ENCODE data around the gene ABHD6. TPM values are rescaled to one million over a fixed set of nuclear protein-coding genes. Genes with fewer than 3 reads are reported as not detected.
A peak's percentile ranks its signal among the peaks of the same experiment; 100 is the strongest.
"Not testable (repeated sequence)": the region's sequence is repeated elsewhere in the genome, so short reads cannot be mapped to it uniquely, and the experiment has no call there.

The ABHD6 gene, protein sequence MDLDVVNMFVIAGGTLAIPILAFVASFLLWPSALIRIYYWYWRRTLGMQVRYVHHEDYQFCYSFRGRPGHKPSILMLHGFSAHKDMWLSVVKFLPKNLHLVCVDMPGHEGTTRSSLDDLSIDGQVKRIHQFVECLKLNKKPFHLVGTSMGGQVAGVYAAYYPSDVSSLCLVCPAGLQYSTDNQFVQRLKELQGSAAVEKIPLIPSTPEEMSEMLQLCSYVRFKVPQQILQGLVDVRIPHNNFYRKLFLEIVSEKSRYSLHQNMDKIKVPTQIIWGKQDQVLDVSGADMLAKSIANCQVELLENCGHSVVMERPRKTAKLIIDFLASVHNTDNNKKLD
- 11.7 TPM for total RNA-seq

DNA sequence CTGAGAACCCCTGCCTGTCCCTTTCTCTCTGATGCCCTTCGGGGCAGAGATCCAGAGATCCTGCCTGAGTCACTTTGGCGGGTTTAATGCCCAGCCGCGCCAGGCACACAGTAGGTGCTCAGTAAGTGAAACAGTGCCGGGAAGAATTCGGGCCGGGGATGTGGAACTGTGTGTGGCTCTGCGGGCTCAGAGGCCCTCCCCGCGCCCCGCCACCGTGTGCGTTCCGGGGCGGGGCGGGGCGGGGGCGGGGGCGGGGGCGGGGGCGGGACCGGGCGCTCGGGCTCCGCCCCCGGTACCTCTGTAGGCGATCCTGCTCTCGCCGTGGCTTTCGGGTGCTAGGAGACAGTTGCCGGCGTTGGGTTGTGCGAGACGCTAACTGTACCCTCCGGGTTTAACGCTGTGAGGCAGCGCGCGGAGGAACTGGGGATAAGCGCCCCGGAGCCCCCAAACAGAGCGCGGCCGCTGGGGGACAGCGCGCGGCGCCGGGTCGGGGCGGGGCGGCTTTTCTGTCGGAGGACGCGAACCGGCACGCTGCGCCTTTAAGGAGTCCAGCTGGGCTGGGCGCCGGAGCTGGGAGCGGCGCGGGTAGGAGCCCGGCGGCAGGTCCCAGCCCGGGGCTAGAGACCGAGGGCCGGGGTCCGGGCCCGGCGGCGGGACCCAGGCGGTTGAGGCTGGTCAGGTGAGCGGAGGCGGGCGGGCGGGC lies at the start of gene ABHD6:
Gene ABHD6 (plus strand): TSS at position 555 of the 703 bp plus-strand sequence. CDS start 18,795 bp downstream, outside the sequence.
- DNase-seq = peak; percentile 34

GRCh38 chr3:58188173-58188564 lies 49.4 kb upstream of the ABHD6 start:
- no peak for DNase-seq

- DNase-seq = no peak
These were observed 48.6 kb upstream of the ABHD6 start for GRCh38 chr3:58188921-58189451.

GRCh38 chr3:58189691-58190090 lies 47.9 kb upstream of the ABHD6 start:
- DNase-seq = no peak

DNA sequence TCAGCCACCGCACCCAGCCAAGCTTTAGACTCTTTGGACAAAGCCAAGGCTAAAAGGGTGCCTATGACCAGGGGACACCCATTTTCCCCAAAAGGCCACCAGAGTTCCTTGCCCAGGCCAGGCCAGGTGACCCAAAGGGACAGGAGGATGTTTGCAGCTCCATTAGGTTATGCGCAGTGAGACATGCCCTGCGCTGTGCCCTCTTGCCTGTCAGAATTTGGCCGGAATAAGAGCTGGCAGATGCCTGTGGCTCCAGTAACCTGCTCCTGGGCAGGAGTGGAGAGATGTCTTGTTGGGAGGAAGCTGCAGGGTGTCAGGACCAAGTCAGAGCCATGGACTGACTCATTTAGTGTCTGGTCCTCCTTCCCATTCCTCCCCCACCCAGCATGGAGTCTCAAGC lies 47.3 kb upstream of the ABHD6 start:
- no peak for DNase-seq

DNA sequence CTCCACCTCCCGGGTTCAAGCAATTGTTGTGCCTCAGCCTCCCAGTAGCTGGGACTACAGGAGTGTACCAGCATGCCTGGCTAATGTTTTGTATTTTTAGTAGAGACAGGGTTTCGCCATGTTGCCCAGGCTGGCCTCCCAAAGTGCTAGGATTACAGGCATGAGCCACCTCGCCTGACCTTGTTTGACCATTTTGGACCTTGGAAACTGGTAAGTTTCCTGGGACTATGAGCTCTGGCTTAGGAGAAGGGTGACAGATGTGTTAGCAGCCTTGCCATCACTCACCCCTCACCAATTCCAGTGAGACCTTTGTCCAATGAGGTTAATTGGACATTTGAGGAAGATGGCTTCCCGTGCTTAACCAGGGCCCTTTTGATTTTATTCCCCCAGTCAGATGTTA lies 46.7 kb upstream of the ABHD6 start:
- no peak for DNase-seq

DNA sequence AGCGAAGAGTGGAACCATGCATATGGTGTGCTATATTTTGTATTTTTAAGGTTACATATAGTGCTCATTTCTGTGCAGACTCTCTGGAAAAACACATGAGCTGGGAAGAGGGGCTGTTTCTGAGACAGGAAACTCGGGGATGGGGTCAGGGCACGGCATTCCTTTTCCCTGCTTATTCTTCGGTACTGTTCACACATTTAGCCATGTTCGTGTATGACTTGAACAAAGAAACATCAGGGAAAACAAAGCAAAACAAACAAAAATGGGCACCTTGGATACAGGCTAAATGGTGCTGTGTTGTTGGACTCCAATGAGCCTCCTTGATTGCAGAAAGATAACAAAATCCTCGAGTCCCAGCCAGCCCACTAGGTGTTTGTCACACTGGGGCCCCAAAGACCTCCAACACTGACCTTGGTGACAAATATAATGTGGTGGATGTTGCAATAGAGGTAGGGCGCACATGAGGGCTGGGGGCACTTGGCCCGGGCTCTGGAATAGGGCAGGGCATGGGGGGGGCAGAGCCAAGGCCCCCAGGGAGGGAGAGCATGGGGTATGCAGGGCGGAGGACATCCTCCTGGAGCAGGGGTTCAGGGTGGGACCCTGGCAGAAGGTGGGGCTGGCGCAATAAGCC lies 46.1 kb upstream of the ABHD6 start:
- no peak for DNase-seq

DNA sequence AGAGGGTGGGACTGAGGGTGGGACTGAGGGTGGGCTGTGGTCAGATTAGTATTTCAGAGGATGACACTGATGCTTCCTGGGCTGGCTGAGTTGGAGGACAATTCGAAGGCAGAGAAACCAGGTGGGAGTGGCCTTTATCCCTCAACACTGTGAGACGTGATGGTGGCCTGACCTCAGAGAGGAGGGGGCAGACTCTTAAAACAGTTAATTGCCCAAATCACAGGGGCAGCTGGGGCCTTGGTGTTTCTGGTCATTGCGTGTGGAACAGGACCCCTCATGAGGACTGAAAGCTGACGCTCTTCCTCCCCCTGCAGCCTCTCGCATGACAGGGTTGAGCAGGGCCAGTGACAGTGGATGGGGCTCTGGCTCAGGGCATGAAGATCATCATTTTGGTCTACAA lies 45.5 kb upstream of the ABHD6 start:
- no peak for DNase-seq

DNA sequence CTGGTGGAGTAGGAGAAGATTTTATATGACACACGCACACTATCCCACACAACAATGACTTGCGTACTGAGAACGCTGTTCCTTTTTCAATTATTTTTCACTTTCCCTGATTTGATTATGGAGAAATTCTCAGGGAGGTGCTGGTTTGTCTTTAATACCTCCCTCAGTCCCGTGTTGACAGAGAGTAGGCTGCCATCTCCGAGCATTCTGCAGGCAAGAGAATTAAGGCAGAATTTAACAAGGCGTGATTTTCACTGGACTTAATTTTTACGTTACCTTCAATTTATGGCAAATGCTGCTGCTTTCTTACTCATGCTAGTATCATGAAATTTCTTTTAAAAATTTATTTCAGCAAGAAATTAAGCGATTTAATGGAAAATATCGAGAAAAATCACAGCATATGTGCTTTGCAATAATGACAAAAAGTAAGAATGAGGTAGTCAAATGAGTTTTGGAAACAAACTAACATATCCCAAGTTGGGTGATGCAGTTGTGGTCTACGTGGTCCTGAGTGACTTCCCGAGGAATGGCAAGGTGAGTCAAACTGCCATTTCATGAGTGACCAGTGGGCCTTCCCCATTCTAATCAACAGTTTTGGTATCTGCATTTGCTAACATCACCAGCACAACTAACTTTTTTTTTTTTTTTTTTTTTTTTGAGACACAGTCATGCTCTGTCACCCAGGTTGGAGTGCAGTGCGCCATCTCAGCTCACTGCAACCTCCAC lies 43.7 kb upstream of the ABHD6 start:
- no peak for DNase-seq

DNA sequence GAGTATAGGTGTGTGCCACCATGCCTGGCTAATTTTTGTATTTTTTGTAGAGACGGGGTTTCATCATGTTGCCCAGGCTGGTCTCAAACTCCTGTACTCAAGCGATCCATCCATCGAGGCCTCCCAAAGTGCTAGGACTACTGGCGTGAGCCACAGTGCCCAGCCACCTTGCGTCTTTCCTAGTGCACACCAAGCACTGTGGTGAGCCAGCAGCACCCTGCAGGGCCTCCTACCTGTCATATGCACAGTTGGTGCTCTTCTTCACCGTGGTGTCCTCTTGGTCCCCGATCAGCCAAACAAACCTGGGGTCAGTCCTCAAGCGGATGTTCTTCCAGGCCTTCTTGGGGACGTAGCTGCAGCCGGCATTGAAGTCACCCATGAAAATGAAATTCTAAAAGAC lies 40.0 kb upstream of the ABHD6 start:
- DNase-seq = no peak

DNA sequence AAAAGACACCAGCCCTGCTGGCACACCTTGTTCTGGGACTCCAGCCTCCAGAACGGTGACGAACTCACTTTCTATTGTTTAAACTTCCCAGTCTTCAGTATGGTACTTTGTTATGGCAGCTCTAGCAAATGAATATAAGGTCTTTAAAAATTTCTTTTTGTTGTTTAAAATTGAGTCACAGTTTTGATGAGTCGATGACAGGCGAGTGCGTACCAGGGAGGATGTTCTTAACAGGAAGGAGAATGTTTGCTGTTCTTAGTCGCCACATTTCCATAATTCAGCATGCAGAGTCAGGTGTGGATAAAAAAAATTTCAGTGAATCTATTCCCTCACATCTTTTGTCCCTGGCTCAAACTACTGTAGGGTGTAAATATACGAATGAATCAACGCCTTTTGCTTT lies 39.2 kb upstream of the ABHD6 start:
- DNase-seq = no peak

DNA sequence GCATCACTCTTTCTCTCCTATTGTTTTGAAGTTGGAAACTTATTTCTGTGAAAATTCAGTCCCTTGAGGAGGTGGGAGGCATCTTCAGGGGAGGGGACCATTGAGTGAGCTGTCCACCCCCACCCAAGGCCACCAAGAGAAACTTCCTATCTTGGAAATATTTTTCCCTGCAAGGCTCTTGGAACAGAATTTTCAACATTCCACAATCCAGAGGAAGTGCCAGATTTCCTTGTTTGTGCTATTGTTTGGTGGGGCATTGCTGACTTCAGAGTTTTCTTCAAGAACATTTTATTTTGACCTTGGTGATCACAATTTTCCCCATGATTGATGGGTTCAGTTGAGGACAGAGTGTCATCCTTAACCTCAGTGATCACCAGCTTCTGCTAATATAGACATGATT lies 38.8 kb upstream of the ABHD6 start:
- no peak for DNase-seq

DNA sequence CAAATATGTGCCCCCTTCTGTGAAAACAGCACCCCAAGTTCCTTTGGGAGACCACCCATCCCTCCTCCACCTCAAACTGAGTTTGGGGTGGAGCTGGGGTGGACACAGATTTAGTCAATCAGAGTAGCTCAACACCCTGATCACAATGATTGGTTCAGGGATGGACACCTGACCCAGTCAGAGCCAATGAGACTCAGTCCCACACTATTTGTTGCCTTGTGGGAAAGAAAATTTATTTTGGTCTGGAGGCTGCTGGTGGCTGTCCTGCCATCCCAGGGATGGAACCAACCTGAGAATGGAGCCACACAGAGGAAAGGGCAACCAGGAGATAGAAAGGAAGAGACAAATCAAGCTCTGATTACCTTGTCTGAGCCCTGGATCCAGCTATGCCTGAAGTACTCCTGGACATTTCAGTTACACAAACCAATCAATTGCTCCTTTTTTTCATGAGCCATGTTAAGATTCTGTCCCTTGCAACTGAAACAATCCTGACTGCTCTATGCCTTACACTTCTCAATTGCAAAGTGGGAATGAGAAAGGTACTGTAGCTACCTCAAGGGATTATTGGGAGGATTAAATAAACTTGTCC lies 37.4 kb upstream of the ABHD6 start:
- DNase-seq = no peak

DNA sequence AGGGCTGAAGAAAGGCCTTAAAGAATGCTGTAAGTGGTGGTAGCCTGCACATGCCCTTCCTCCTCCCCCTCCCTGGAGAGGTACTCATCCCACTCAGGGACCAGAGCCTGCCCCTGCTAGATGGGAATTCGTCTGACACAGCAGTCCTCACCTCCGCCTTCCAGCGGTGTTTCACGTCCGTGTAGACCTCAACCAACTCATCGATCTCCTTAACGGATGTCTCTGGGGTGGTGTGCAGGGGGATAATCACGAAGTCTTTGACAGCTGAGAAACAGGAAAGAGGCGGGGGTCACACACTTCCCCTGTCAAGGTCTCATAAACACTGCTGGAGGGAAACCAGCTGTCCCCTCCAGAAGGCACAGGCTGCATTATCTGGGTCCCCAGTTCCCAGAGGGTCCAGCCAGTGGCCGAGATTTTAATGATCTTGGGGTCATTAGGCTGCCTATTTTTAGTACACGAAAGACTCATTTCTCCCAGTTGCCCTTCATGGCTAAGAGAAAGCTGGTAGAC lies 36.7 kb upstream of the ABHD6 start:
- no peak for DNase-seq

GRCh38 chr3:58201451-58201850 lies 36.1 kb upstream of the ABHD6 start:
- DNase-seq = not testable (repeated sequence)

- no peak for DNase-seq
These were observed 34.7 kb upstream of the ABHD6 start for GRCh38 chr3:58202917-58203360.

- no peak for DNase-seq
These were observed 34.1 kb upstream of the ABHD6 start for GRCh38 chr3:58203541-58203940.

DNA sequence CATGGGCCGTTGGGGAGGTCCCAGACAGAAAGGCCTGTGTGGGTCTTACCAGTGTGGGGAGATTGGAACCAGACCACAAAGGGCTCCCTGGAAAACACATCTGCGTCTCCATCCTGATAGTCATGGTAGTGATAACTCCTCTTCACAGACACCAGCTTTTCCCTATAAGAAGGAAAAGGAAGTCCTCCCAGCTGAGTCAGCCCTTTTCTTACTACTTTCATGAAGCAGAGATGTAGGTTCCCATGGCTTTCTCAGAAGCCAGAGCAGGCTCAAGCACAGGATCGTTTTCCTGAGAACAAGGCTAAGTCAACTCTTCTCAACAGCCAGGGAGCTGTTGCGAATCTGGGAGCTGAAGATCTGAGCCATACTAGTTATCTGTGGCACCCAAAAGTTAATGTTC lies 32.9 kb upstream of the ABHD6 start:
- DNase-seq = no peak

GRCh38 chr3:58205981-58206380 lies 31.6 kb upstream of the ABHD6 start:
- no peak for DNase-seq

GRCh38 chr3:58206406-58207011 lies 31.1 kb upstream of the ABHD6 start:
- no peak for DNase-seq

DNA sequence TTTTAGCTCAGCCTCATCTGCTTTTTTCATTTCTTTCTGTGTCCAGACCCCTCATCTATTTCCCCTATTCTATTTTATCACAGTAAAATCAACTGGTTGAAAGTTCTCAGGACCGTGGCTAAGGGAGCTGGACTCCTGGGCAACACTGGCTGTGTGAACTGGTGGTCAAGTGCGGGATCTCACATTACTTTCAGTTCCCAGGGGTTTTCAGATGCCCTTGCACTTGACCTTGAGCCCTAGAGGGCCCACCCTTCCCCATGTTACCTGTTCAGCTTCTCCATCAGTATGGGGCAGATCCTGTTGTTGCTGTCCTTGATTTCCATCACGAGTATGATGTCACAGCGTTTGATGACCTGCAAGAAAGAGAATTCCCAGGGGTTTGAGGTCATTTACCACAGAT lies 29.6 kb upstream of the ABHD6 start:
- no peak for DNase-seq
